ENCODE measurements around the gene MPPED1. TPM values are rescaled to one million over a fixed set of nuclear protein-coding genes. Genes with fewer than 3 reads are reported as not detected.

Gene MPPED1
- total RNA-seq, 1 donor from 2014 or later, result 1.7 TPM

- DNase-seq (ENCODE audit: low read depth, low spot score), result no peak
These were observed 15.6 kb downstream of the MPPED1 start for GRCh38 chr22:43427296-43428004.

GRCh38 chr22:43428005-43428485 lies 16.2 kb downstream of the MPPED1 start:
- Mint-ChIP-seq H3K27ac (ENCODE audit: unreplicated experiment) (no peak overlapping the region), H3K36me3 (ENCODE audit: low read depth) (no peaks in the 10 kb centered on the region), H3K27me3 (ENCODE audit: low read depth) (peaks cover 24% of the 10 kb centered on the region), H3K4me1 (peaks cover 6% of the 10 kb centered on the region), H3K9me3 (no peaks in the 10 kb centered on the region), H3K4me3 (no peak overlapping the region)
- DNase-seq (ENCODE audit: low read depth, low spot score), result no peak
- no peak for TF ChIP-seq CTCF (conservative IDR thresholded peaks at IDR 0.05)

More at GRCh38 chr22:43427296-43428004, 15.6 kb downstream of the MPPED1 start:
- Mint-ChIP-seq H3K27me3 (ENCODE audit: low read depth) (peaks cover 24% of the 10 kb centered on the region), H3K9me3 (no peaks in the 10 kb centered on the region), H3K4me1 (peaks cover 6% of the 10 kb centered on the region), H3K4me3 (no peak overlapping the region), H3K27ac (ENCODE audit: unreplicated experiment) (no peak overlapping the region), H3K36me3 (ENCODE audit: low read depth) (no peaks in the 10 kb centered on the region)
- no peak for TF ChIP-seq CTCF (conservative IDR thresholded peaks at IDR 0.05)

- no peak for TF ChIP-seq CTCF (conservative IDR thresholded peaks at IDR 0.05)
- Mint-ChIP-seq H3K27me3 (ENCODE audit: low read depth) (peaks cover 26% of the 10 kb centered on the region), H3K4me3 (no peak overlapping the region), H3K27ac (ENCODE audit: unreplicated experiment) (no peak overlapping the region), H3K4me1 (peaks cover 6% of the 10 kb centered on the region), H3K9me3 (no peaks in the 10 kb centered on the region), H3K36me3 (ENCODE audit: low read depth) (no peaks in the 10 kb centered on the region)
- DNase-seq (ENCODE audit: low read depth, low spot score), result no peak
These were observed 16.7 kb downstream of the MPPED1 start for GRCh38 chr22:43428521-43428920.

- TF ChIP-seq CTCF (conservative IDR thresholded peaks at IDR 0.05), result no peak
- Mint-ChIP-seq H3K27ac (ENCODE audit: unreplicated experiment) (no peak overlapping the region), H3K4me3 (no peak overlapping the region), H3K9me3 (no peaks in the 10 kb centered on the region), H3K4me1 (peaks cover 6% of the 10 kb centered on the region), H3K36me3 (ENCODE audit: low read depth) (no peaks in the 10 kb centered on the region), H3K27me3 (ENCODE audit: low read depth) (peaks cover 30% of the 10 kb centered on the region)
- DNase-seq (ENCODE audit: low read depth, low spot score), result no peak
These were observed 17.6 kb downstream of the MPPED1 start for GRCh38 chr22:43429426-43429825.

- peaks cover 3% of the 10 kb centered on the region for H3K4me1 Mint-ChIP-seq
- peaks cover 31% of the 10 kb centered on the region for H3K27me3 Mint-ChIP-seq (ENCODE audit: low read depth)
- no peaks in the 10 kb centered on the region for H3K9me3 Mint-ChIP-seq
- no peak for DNase-seq (ENCODE audit: low read depth, low spot score)
- H3K36me3 Mint-ChIP-seq (ENCODE audit: low read depth), result no peaks in the 10 kb centered on the region
- no peak for TF ChIP-seq CTCF (conservative IDR thresholded peaks at IDR 0.05)
- H3K4me3 Mint-ChIP-seq, result no peak overlapping the region
- H3K27ac Mint-ChIP-seq (ENCODE audit: unreplicated experiment), result no peak overlapping the region
These were observed 20.2 kb downstream of the MPPED1 start for GRCh38 chr22:43431808-43432554.
